ENCODE data around the gene HIRA. TPM values are rescaled to one million over a fixed set of nuclear protein-coding genes. Genes with fewer than 3 reads are reported as not detected.

HIRA gene
- total and polyA plus RNA-seq, 2 of the 8 experiments (the other 6 are each of a cell fraction or from before 2014, with no cell fraction given) = 34.9 to 67.2 TPM

DNA sequence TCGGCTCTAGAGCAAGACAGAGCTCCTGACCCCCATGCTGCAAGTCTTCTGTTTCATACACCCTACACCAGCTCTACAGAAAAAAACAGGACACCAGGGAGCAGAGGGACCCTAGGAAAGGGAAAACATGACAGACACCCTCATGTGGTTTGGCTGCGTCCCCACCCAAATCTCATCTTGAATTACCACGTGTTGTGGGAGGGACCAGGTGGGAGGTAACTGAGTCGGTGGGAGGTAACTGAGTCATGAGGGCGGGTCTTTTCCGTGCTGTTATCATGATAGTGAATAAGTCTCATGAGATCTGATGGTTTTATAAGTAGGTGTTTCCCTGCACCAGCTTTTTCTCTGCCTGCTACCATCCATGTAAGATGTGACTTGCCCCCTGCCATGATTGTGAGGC is 22.6 kb upstream of the HIRA start:
- Histone ChIP-seq H2BK15ac (ENCODE audit: low read length) (no peak overlapping the region), H3K9ac (replicated peaks in 1 of 4; ENCODE audit: extremely low read depth in 1 of 4, low read depth in 3 of 4, low read length in 3 of 4) (no peak overlapping the region), H4K91ac (replicated peaks; ENCODE audit: insufficient read length, low read length) (no peak overlapping the region), H2BK20ac (ENCODE audit: low read length) (no peak overlapping the region), H3K18ac (ENCODE audit: extremely low read depth, low read length) (no peak overlapping the region), H3K27me3 (replicated peaks in 1 of 4; ENCODE audit: control insufficient read depth in 3 of 4, extremely low read depth in 1 of 4, insufficient read depth in 3 of 4, low read length in 3 of 4) (no peaks in the 10 kb centered on the region), H3K4ac (replicated peaks; ENCODE audit: insufficient read length, low read depth, low read length) (no peak overlapping the region), H3K4me1 (replicated peaks in 1 of 4; ENCODE audit: control insufficient read depth in 3 of 4, insufficient read depth in 4 of 4, low read length in 3 of 4) (no peaks in the 10 kb centered on the region), H3K14ac (ENCODE audit: insufficient read length) (no peak overlapping the region), H3K9me3 (ENCODE audit: insufficient read depth in 2 of 2, low read depth in 1 of 2, low read length in 1 of 2) (no peaks in the 10 kb centered on the region), H2BK12ac (ENCODE audit: low read depth, low read length) (no peak overlapping the region), H3K79me1 (ENCODE audit: low read depth, low read length) (no peaks in the 10 kb centered on the region; the same call in 1 of the 2 replicates), H3K23me2 (ENCODE audit: low read depth, low read length) (no peaks in the 10 kb centered on the region), H3K27ac (ENCODE audit: low read depth, low read length) (no peak overlapping the region), H4K8ac (ENCODE audit: extremely low read depth, insufficient read depth, low read length) (no peak overlapping the region), H2AFZ (ENCODE audit: low read length) (no peak overlapping the region), H3K23ac (ENCODE audit: insufficient read length) (no peak overlapping the region), H2AK5ac (ENCODE audit: low read depth, low read length) (no peak overlapping the region), H4K20me1 (replicated peaks in 1 of 2; ENCODE audit: control insufficient read depth in 1 of 2, insufficient read depth in 2 of 2, low read length in 2 of 2) (peaks cover 3 to 10% of the 10 kb centered on the region in 2 experiments), H2BK5ac (ENCODE audit: low read depth, low read length) (no peak overlapping the region), H4K5ac (ENCODE audit: insufficient read length, low read depth, low read length) (no peak overlapping the region), H3K36me3 (ENCODE audit: control insufficient read depth in 2 of 4, insufficient read depth in 4 of 4, low read length in 3 of 4) (peaks cover 9 to 65% (median 43%) of the 10 kb centered on the region in 4 experiments), H3K4me2 (ENCODE audit: insufficient read depth in 1 of 2, low read depth in 2 of 2, low read length in 2 of 2) (no peak overlapping the region), H3K79me2 (ENCODE audit: control insufficient read depth in 1 of 2, insufficient read depth in 2 of 2, low read length in 2 of 2) (no peaks in the 10 kb centered on the region), H3K56ac (replicated peaks; ENCODE audit: insufficient read length, low read depth, low read length) (no peak overlapping the region), H3K4me3 (ENCODE audit: extremely low read depth in 1 of 4, insufficient read depth in 2 of 4, low read depth in 3 of 4, low read length in 4 of 4) (no peak overlapping the region), H2BK120ac (replicated peaks; ENCODE audit: low read depth, low read length) (no peak overlapping the region)
- CTCF ChIA-PET (ENCODE audit: partially characterized antibody) = interaction anchor here (1.1 to 4.7 kb wide), 3 partner anchors 11 to 49 kb away, joined by 3 to 19 read pairs (median 5); no protein-coding TSS in a partner anchor
- POLR2A ChIA-PET (ENCODE audit: partially characterized antibody) = interaction anchor here (3.4 kb wide), 1 partner anchor 10 kb away, joined by 12 read pairs; no protein-coding TSS in a partner anchor
- 86% methylated on average over 6 of the region's 6 CpGs; no CpG with 5 or more reads in 1 of the 2 experiments for WGBS, 2 experiments (ENCODE audit: extremely low coverage in 1 of 2, insufficient coverage in 1 of 2, insufficient read length in 1 of 2, insufficient replicate concordance in 2 of 2, low coverage in 1 of 2, low lambda C conversion rate in 2 of 2, missing lambda C conversion rate in 1 of 2)
- DNase-seq (ENCODE audit: low read depth in 1 of 2, low spot score in 2 of 2) = no peak
- FAIRE-seq = no peak
- no peak for TF ChIP-seq KDM4A (IDR thresholded peaks at IDR 0.05; ENCODE audit: low read depth, low read length, severe bottlenecking)
- no peak for TF ChIP-seq BRCA1 (IDR thresholded peaks at IDR 0.05; ENCODE audit: low read depth, low read length)
- no peak for TF ChIP-seq TAF7 (optimal IDR thresholded peaks at IDR 0.05; ENCODE audit: borderline replicate concordance, low read depth, low read length)
- no peak for TF ChIP-seq RFX5 (IDR thresholded peaks at IDR 0.05; ENCODE audit: borderline replicate concordance, low read depth, low read length)
- TF ChIP-seq HDAC6 (IDR thresholded peaks at IDR 0.05; ENCODE audit: low read depth, low read length) = no peak
- no peak for TF ChIP-seq CBX8 (IDR thresholded peaks at IDR 0.05; ENCODE audit: borderline replicate concordance, low read depth, low read length)
- no peak for TF ChIP-seq ASH2L (IDR thresholded peaks at IDR 0.05; ENCODE audit: low read length)
- TF ChIP-seq, protein P1, sequence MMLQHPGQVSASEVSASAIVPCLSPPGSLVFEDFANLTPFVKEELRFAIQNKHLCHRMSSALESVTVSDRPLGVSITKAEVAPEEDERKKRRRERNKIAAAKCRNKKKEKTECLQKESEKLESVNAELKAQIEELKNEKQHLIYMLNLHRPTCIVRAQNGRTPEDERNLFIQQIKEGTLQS (IDR thresholded peaks at IDR 0.05; ENCODE audit: insufficient read depth, low read depth, low read length) = no peak
- no peak for TF ChIP-seq RXRA (IDR thresholded peaks at IDR 0.05; ENCODE audit: insufficient read depth, low read depth, low read length)
- no peak for TF ChIP-seq CHD1 (IDR thresholded peaks at IDR 0.05; ENCODE audit: low read depth, low read length)
- TF ChIP-seq SIN3A (conservative IDR thresholded peaks at IDR 0.05 in 1 of 2, IDR thresholded peaks at IDR 0.05 in 1 of 2; ENCODE audit: low read depth in 1 of 2, low read length in 2 of 2) = no peak
- no peak for TF ChIP-seq CTBP2 (IDR thresholded peaks at IDR 0.05; ENCODE audit: borderline replicate concordance, insufficient read depth, insufficient read length, low read length)
- TF ChIP-seq BACH1 (IDR thresholded peaks at IDR 0.05; ENCODE audit: low read length) = no peak
